ES-I3 (cell line): ENCODE data around the gene OTOA.
"Not testable (repeated sequence)": the region's sequence is repeated elsewhere in the genome, so short reads cannot be mapped to it uniquely, and the experiment has no call there.

Experiments used
- H3K36me3 ChIP-seq: 2 replicates; pipeline ENCODE4 v1.6.1; 2013; ENCODE audit warnings: mild to moderate bottlenecking, low read length, control low read depth, moderate library complexity; ENCODE audit not compliant: insufficient read depth
- H3K4me1 ChIP-seq: 2 replicates; pipeline ENCODE4 v1.6.1; 2013; ENCODE audit warnings: mild to moderate bottlenecking, control low read depth, low read length; ENCODE audit not compliant: insufficient read depth
- H3K9ac ChIP-seq: 2 replicates; pipeline ENCODE4 v1.6.1; 2013; ENCODE audit warnings: low read depth, mild to moderate bottlenecking, low read length, moderate library complexity
- H3K9me3 ChIP-seq: 2 replicates; pipeline ENCODE4 v1.6.1; 2013; ENCODE audit warnings: mild to moderate bottlenecking, low read length, moderate library complexity; ENCODE audit not compliant: control insufficient read depth, insufficient read depth

Gene OTOA

GRCh38 chr16:21647562-21648164 is 16.1 kb upstream of the OTOA start:
- no peaks in the 10 kb centered on the region for H3K9me3 ChIP-seq
- H3K36me3 ChIP-seq: no peaks in the 10 kb centered on the region
- no peaks in the 10 kb centered on the region for H3K4me1 ChIP-seq
- no peak overlapping the region for H3K9ac ChIP-seq

DNA sequence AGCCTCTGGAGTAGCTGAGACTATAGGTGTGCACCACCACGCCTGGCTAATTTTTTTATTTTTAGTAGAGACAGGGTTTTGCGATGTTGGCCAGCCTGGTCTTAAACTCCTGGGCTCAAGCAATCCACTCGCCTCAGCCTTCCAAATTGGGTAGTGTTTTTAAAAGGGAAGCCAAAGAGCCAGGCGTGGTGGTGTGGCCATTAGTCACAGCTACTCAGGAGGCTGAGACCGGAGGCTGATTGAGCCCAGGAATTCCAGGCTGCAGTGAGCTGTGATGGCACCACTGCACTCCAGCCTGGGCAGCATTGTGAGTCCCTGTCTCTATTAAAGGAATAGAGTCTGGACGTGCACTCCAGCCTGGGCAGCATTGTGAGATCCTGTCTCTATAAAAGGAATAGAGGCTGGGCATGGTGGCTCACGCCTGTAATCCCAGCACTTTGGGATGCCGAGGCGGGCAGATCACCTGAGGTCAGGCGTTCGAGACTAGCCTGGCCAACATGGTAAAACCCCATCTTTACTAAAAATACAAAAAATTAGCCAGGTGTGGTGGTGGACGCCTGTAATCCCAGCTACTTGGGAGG is 13.9 kb upstream of the OTOA start:
- H3K9me3 ChIP-seq, H3K4me1 ChIP-seq, H3K9ac ChIP-seq, H3K36me3 ChIP-seq: not testable (repeated sequence)

DNA sequence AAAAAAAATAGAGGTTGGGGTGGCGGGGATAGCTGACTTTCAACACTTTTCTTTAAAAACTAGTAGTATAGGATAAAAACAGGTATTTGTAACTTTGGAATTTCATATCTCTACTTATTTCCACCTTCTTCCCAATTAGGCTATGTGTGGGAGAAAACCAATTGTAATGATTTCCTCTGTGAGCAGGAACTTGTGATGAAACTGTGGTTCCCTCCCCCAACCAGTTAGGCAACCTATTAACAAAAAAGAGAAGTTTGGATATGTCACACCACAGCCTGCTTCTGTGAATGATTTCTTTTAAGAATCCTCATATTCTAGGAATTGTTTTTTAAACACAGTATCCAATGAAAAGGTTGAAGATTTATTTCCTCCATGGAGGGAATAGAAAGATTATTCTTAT is 13.2 kb upstream of the OTOA start:
- H3K9me3 ChIP-seq: no peaks in the 10 kb centered on the region
- H3K9ac ChIP-seq: no peak overlapping the region
- H3K36me3 ChIP-seq: no peaks in the 10 kb centered on the region
- H3K4me1 ChIP-seq: no peaks in the 10 kb centered on the region

GRCh38 chr16:21651515-21651914 is 12.3 kb upstream of the OTOA start:
- H3K36me3 ChIP-seq: no peaks in the 10 kb centered on the region

GRCh38 chr16:21652453-21652852 is 11.3 kb upstream of the OTOA start, which contains the start of gene IGSF6:
IGSF6 (minus strand) TSS chr16:21652608; CDS start chr16:21652598, 10 bp downstream.
- Histone ChIP-seq H3K4me1 (no peaks in the 10 kb centered on the region), H3K36me3 (no peaks in the 10 kb centered on the region), H3K9me3 (no peaks in the 10 kb centered on the region), H3K9ac (no peak within 1 kb of the TSS)

More at GRCh38 chr16:21651515-21651914, 12.3 kb upstream of the OTOA start:
- Histone ChIP-seq H3K9ac (no peak overlapping the region), H3K4me1 (no peaks in the 10 kb centered on the region), H3K9me3 (no peaks in the 10 kb centered on the region)

GRCh38 chr16:21653571-21653970 is 10.2 kb upstream of the OTOA start:
- Histone ChIP-seq H3K4me1 (no peaks in the 10 kb centered on the region), H3K9me3 (no peaks in the 10 kb centered on the region), H3K9ac (no peak overlapping the region), H3K36me3 (no peaks in the 10 kb centered on the region)

GRCh38 chr16:21654466-21654865 is 9.3 kb upstream of the OTOA start:
- H3K36me3 ChIP-seq: no peaks in the 10 kb centered on the region
- H3K4me1 ChIP-seq: no peaks in the 10 kb centered on the region
- H3K9me3 ChIP-seq: no peaks in the 10 kb centered on the region
- no peak overlapping the region for H3K9ac ChIP-seq

DNA sequence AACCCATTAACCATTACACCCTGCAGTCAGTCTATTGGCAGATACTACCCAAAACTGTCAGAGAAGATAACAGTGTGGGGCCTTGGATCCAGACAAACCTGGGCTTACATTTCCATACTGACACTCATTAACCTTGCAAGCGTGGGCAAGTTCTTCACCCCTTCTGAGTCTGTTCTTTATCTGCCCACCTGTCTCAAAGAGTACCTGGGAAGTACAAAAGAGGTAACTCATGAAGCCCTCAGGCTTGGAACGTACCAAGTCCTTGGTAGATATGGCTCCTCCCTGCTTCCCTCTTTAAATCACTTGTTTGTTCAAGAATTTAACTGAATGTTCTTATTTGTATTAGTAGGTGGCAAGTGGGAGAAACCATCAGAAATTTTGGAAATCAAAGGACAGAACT is 8.9 kb upstream of the OTOA start:
- Histone ChIP-seq H3K36me3 (no peaks in the 10 kb centered on the region), H3K9ac (no peak overlapping the region), H3K9me3 (no peaks in the 10 kb centered on the region), H3K4me1 (no peaks in the 10 kb centered on the region)

GRCh38 chr16:21656795-21657768 is 6.7 kb upstream of the OTOA start:
- Histone ChIP-seq H3K9me3 (no peaks in the 10 kb centered on the region), H3K9ac (no peak overlapping the region), H3K4me1 (no peaks in the 10 kb centered on the region), H3K36me3 (no peaks in the 10 kb centered on the region; the same call in 1 of the 2 replicates)

DNA sequence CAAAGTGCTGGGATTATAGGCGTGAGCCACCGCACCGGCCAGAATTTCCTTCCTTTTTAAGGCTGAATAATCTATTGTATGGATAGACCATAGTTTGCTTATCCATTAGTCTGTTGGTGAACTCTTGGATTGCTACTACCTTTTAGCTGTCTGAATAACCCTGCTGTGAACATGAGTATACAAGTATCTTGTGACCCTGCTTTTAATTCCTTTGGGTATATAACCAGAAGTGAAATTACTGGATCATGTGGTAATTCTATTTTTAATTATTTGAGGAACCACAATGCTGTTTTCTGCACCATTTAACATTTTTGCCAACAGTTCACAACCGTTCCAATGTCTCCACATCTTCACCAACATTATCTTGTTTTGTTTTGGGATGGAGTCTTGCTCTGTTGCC is 4.6 kb upstream of the OTOA start:
- Histone ChIP-seq H3K4me1 (no peaks in the 10 kb centered on the region), H3K36me3 (no peaks in the 10 kb centered on the region; the same call in 1 of the 2 replicates), H3K9ac (no peak overlapping the region), H3K9me3 (no peaks in the 10 kb centered on the region)

GRCh38 chr16:21664801-21665492 is 1.2 kb downstream of the OTOA start:
- H3K9ac ChIP-seq: no peak overlapping the region
- peaks cover 10% of the 10 kb centered on the region for H3K4me1 ChIP-seq
- no peaks in the 10 kb centered on the region; the same call in 1 of the 2 replicates for H3K36me3 ChIP-seq
- no peaks in the 10 kb centered on the region for H3K9me3 ChIP-seq

- Histone ChIP-seq H3K4me1 (peaks cover 10% of the 10 kb centered on the region), H3K9me3 (no peaks in the 10 kb centered on the region), H3K36me3 (no peaks in the 10 kb centered on the region), H3K9ac (no peak overlapping the region)
These were observed 3.0 kb downstream of the OTOA start for GRCh38 chr16:21666772-21667171.

GRCh38 chr16:21667575-21667974 is 3.8 kb downstream of the OTOA start:
- H3K9me3 ChIP-seq: no peaks in the 10 kb centered on the region
- H3K36me3 ChIP-seq: no peaks in the 10 kb centered on the region
- H3K9ac ChIP-seq: no peak overlapping the region
- peaks cover 10% of the 10 kb centered on the region for H3K4me1 ChIP-seq

DNA sequence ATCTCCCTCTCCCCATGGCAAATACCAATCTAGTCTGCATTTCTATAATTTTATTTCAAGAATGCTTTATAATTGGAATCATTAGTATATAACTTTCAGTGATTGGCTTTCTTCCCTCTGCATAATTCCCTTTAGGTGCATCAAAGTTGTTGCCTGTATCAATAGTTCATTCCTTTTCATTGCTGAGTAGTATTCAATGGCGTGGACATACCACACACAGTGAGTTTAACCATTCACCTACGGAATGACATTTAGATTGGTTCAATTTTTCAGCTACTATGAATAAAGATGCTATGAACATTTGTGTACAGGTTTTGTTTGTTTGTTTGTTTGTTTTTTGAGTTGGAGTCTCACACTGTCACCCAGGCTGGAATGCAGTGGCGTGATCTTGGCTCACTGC is 9.7 kb downstream of the OTOA start:
- Histone ChIP-seq H3K36me3 (no peaks in the 10 kb centered on the region), H3K9me3 (no peaks in the 10 kb centered on the region)

More for the DNA sequence above, 9.7 kb downstream of the OTOA start:
- H3K4me1 ChIP-seq: no peaks in the 10 kb centered on the region
- no peak overlapping the region for H3K9ac ChIP-seq
